Neuronal stem cell (in vitro differentiated cells): ENCODE data around the gene ZBED3.
A peak's percentile ranks its signal among the peaks of the same experiment; 100 is the strongest.

Experiments
- DNase-seq: peaks from one replicate; pipeline ENCODE4 v3.0.0-alpha.2; 2013; ENCODE audit warnings: low spot score
- H2AFZ ChIP-seq: one replicate; pipeline ENCODE4 v1.6.1; 2013; ENCODE audit warnings: mild to moderate bottlenecking, low read length, inconsistent platforms
- H2AK5ac ChIP-seq: 2 replicates; pipeline ENCODE4 v1.6.1; 2013; ENCODE audit warnings: low read depth, mild to moderate bottlenecking, inconsistent platforms, low read length, moderate library complexity, mixed read lengths
- H2BK120ac ChIP-seq: 2 replicates; pipeline ENCODE4 v1.6.1; 2013; ENCODE audit warnings: low read depth, mild to moderate bottlenecking, inconsistent platforms, low read length, moderate library complexity, mixed read lengths
- H2BK12ac ChIP-seq: one replicate; pipeline ENCODE4 v1.6.1; 2013; ENCODE audit warnings: low read length, inconsistent platforms
- H2BK15ac ChIP-seq: 2 replicates; pipeline ENCODE4 v1.6.1; 2013; ENCODE audit warnings: mild to moderate bottlenecking, low read length, inconsistent platforms, mixed read lengths
- H2BK5ac ChIP-seq: one replicate; pipeline ENCODE4 v1.6.1; 2013; ENCODE audit warnings: inconsistent platforms, mild to moderate bottlenecking, low read length, moderate library complexity
- H3K14ac ChIP-seq: one replicate; pipeline ENCODE4 v1.6.1; 2013; ENCODE audit warnings: low read length, inconsistent platforms
- H3K18ac ChIP-seq: 2 replicates; pipeline ENCODE4 v1.6.1; 2013; ENCODE audit warnings: low read length, inconsistent platforms
- H3K23ac ChIP-seq: 2 replicates; pipeline ENCODE4 v1.6.1; 2013; ENCODE audit warnings: low read depth, mild to moderate bottlenecking, mixed read lengths, low read length, inconsistent platforms; ENCODE audit not compliant: poor library complexity
- H3K27ac ChIP-seq: replicated peaks from 3 replicates; pipeline ENCODE4 v1.5.1; 2013; ENCODE audit warnings: low read length, inconsistent platforms
- H3K27me3 ChIP-seq, 3 experiments: 2 replicates each; pipeline ENCODE4 v1.6.1; 2013; ENCODE audit warnings: low read length in 3 of 3, mild to moderate bottlenecking in 2 of 3, inconsistent platforms in 1 of 3, low read depth in 1 of 3, mixed read lengths in 1 of 3, moderate library complexity in 1 of 3; ENCODE audit not compliant: control insufficient read depth in 3 of 3, insufficient read depth in 3 of 3
- H3K36me3 ChIP-seq, 2 donors: replicated peaks in 1 of 2; 2 replicates each; pipeline ENCODE4 v1.6.1; 2013; ENCODE audit warnings: low read length in 2 of 2; ENCODE audit not compliant: control insufficient read depth in 2 of 2, insufficient read depth in 2 of 2
- H3K4ac ChIP-seq: 2 replicates; pipeline ENCODE4 v1.6.1; 2013; ENCODE audit warnings: inconsistent platforms, mild to moderate bottlenecking, low read length, moderate library complexity
- H3K4me1 ChIP-seq, 2 donors: 1 replicate in 1 of 2; 2 replicates in 1 of 2; pipeline ENCODE4 v1.6.1; 2013; ENCODE audit warnings: low read length in 2 of 2, low read depth in 1 of 2; ENCODE audit not compliant: control insufficient read depth in 2 of 2, insufficient read depth in 1 of 2
- H3K4me2 ChIP-seq: one replicate; pipeline ENCODE4 v1.6.1; 2013; ENCODE audit warnings: mild to moderate bottlenecking, low read length, inconsistent platforms; ENCODE audit not compliant: insufficient read depth, poor library complexity, severe bottlenecking
- H3K4me3 ChIP-seq, 2 donors: 2 replicates each; pipeline ENCODE4 v1.5.1; 2013; ENCODE audit warnings: low read length in 2 of 2, mild to moderate bottlenecking in 2 of 2, inconsistent platforms in 1 of 2, moderate library complexity in 1 of 2
- H3K79me1 ChIP-seq: one replicate; pipeline ENCODE4 v1.6.1; 2013; ENCODE audit warnings: low read depth, mild to moderate bottlenecking, inconsistent platforms, low read length, moderate library complexity
- H3K9ac ChIP-seq: one replicate; pipeline ENCODE4 v1.6.1; 2013; ENCODE audit warnings: mild to moderate bottlenecking, low read depth, low read length, inconsistent platforms; ENCODE audit not compliant: poor library complexity
- H3K9me3 ChIP-seq, 2 donors: replicated peaks in 1 of 2; 2 replicates each; pipeline versions ENCODE3 to v1.6.1; 2013; ENCODE audit warnings: low read length in 2 of 2, mild to moderate bottlenecking in 2 of 2, inconsistent platforms in 1 of 2, low read depth in 1 of 2, mixed read lengths in 1 of 2, moderate library complexity in 1 of 2; ENCODE audit not compliant: control insufficient read depth in 2 of 2, insufficient read depth in 1 of 2
- H4K8ac ChIP-seq: one replicate; pipeline ENCODE4 v1.6.1; 2013; ENCODE audit warnings: low read depth, mild to moderate bottlenecking, inconsistent platforms, low read length, moderate library complexity
- H4K91ac ChIP-seq: one replicate; pipeline ENCODE4 v1.6.1; 2013; ENCODE audit warnings: low read length, low read depth, mild to moderate bottlenecking, inconsistent platforms; ENCODE audit not compliant: poor library complexity
- WGBS, 2 donors: extraction: QIAGEN DNeasy Blood & Tissue Kit; methylation state at CpG; one replicate each; pipeline ENCODE4 v1.1.7; 2013; ENCODE audit warnings: missing lambda C conversion rate in 2 of 2, mixed read lengths in 1 of 2; ENCODE audit not compliant: insufficient read length in 2 of 2, insufficient replicate concordance in 1 of 2; ENCODE audit errors: extremely low coverage in 2 of 2; 5-methylcytosine and 5-hydroxymethylcytosine counted together

Gene ZBED3

DNA sequence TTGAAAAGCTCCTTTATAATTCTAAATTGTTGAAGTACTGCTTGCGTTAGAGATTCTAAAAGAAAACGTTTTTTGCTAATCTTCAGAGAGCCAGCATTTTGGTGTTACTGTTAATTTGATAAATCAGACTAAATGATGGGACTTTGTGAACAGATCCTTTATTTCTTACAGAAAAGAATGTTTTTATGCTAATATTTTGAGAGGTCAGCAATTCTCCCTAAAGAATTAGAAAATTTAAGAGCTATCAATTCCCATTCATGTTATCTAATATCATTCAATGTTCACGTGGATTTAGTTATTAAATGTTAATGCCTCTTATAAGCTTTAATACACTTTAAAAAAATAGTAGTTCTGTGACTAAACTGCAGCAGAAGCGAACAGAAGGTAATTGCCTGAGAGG lies 54.5 kb downstream of the ZBED3 start:
- no peak for DNase-seq
- Histone ChIP-seq H3K4me2 (no peak overlapping the region), H2BK15ac (no peak overlapping the region), H3K18ac (no peak overlapping the region), H3K23ac (no peak overlapping the region), H3K36me3 (peaks cover 6 to 39% of the 10 kb centered on the region in 2 donors), H2BK120ac (no peak overlapping the region), H2AK5ac (no peak overlapping the region), H2AFZ (no peak overlapping the region), H3K4me3 (no peak overlapping the region), H2BK12ac (no peak overlapping the region), H3K4ac (no peak overlapping the region), H4K8ac (no peak overlapping the region), H3K14ac (no peak overlapping the region), H3K9me3 (peaks cover 3 to 15% of the 10 kb centered on the region in 2 donors), H3K27ac (no peak overlapping the region), H4K91ac (no peak overlapping the region), H3K4me1 (peaks cover 0 to 3% of the 10 kb centered on the region in 2 donors), H3K9ac (no peak overlapping the region), H3K79me1 (peaks cover 4% of the 10 kb centered on the region), H2BK5ac (no peak overlapping the region), H3K27me3 (no peaks in the 10 kb centered on the region)
- no CpG with 5 or more reads among the region's 4 CpGs for WGBS, 2 donors

DNA sequence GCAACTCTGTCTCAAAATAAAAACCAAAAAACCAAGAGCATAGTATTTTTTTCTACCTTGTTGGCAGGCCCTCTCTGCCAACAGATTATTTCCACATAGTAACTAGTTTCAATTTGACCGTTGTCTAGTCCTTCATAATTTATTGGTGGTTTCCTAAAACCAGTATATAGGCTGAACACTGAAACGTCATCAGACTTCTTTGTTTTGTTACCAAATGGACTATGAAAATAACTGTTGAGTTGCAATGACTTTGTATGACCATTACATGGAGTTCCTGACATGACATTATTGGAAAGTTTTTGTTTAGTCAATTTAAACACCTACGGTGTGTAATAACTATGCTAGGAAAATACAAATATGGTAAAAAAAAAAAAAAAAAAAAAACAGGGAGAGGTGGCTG lies 55.2 kb downstream of the ZBED3 start:
- no peak overlapping the region for H3K27ac ChIP-seq
- no peak overlapping the region for H2BK15ac ChIP-seq
- no peak overlapping the region for H3K18ac ChIP-seq
- no peak overlapping the region for H2BK5ac ChIP-seq
- peaks cover 5 to 31% of the 10 kb centered on the region in 2 donors for H3K36me3 ChIP-seq
- peaks cover 3 to 15% of the 10 kb centered on the region in 2 donors for H3K9me3 ChIP-seq
- H4K91ac ChIP-seq: no peak overlapping the region
- H3K4me1 ChIP-seq: peaks cover 0 to 3% of the 10 kb centered on the region in 2 donors
- H2AFZ ChIP-seq: no peak overlapping the region
- H3K14ac ChIP-seq: no peak overlapping the region
- WGBS, 2 donors: no CpG with 5 or more reads among the region's 3 CpGs
- no peak overlapping the region for H3K4ac ChIP-seq
- H3K9ac ChIP-seq: no peak overlapping the region
- no peak overlapping the region for H2BK12ac ChIP-seq
- no peak overlapping the region for H3K23ac ChIP-seq
- no peak overlapping the region for H4K8ac ChIP-seq
- no peak overlapping the region for H2BK120ac ChIP-seq
- H3K79me1 ChIP-seq: peaks cover 4% of the 10 kb centered on the region
- no peak overlapping the region for H3K4me3 ChIP-seq
- DNase-seq: no peak
- H3K4me2 ChIP-seq: no peak overlapping the region
- no peak overlapping the region for H2AK5ac ChIP-seq
- H3K27me3 ChIP-seq: no peaks in the 10 kb centered on the region

DNA sequence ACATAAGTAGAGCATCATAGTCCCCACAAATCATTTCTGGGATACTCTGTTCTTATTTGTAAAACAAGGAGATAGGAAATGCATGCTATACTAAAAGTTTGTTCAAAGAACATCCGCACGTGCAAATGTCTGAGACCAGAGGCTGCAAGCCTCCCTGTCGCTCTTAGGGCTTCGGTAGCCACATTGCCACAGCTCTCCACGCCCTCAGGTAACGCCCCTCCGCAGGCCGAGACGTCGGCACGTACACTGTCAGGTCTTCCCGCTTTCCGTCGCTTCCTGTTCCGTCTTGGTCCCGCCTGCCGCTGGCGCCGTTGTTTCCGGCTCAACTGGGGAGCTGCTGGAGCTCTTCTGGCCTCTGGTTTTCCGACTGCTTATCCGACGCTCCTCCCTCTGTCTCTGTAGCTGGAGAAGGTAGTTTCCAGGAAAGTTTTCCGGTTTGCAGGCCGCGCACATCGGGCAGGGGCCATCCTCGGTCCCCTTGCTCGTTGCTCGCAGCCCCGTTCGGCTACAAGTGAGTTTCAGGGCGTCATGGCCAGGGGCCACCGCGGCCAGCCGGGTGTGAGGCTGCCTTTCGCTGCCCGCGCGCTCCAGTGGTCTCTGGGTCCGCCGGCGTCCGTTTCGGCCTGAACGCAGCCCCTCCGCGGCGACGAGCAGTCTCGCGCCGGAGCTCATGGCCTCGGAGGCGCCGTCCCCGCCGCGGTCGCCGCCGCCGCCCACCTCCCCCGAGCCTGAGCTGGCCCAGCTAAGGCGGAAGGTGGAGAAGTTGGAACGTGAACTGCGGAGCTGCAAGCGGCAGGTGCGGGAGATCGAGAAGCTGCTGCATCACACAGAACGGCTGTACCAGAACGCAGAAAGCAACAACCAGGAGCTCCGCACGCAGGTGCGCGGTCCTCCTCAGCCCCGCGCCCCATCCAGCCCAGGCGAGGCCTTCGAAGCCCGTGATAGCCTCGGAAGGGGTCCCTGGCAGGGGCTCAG lies 56.7 kb downstream of the ZBED3 start, which contains the start of gene AGGF1:
TSS of gene AGGF1 (plus strand) at position 308 of the 975 bp plus-strand sequence. CDS start at position 671, 363 bp downstream.
- H2BK5ac ChIP-seq: peak within 1 kb of the TSS; percentile 26
- peaks cover 0 to 16% of the 10 kb centered on the region in 2 donors for H3K36me3 ChIP-seq
- no peak within 1 kb of the TSS for H4K91ac ChIP-seq
- H2BK15ac ChIP-seq: peak within 1 kb of the TSS; percentile 32
- peak within 1 kb of the TSS; percentile 53 for H2BK120ac ChIP-seq
- H2AFZ ChIP-seq: peak within 1 kb of the TSS; percentile 93
- peak within 1 kb of the TSS; percentile 77 to 93 for H3K4me3 ChIP-seq
- H3K4me1 ChIP-seq: peaks cover 0 to 3% of the 10 kb centered on the region in 2 donors
- peaks cover 3 to 15% of the 10 kb centered on the region in 2 donors for H3K9me3 ChIP-seq
- peaks cover 0 to 3% (median 0%) of the 10 kb centered on the region in 3 experiments for H3K27me3 ChIP-seq
- peak within 1 kb of the TSS; percentile 76 for H3K14ac ChIP-seq
- peak within 1 kb of the TSS; percentile 76 for H2AK5ac ChIP-seq
- H3K9ac ChIP-seq: peak within 1 kb of the TSS; percentile 96
- DNase-seq: peak; percentile 56
- peak within 1 kb of the TSS; percentile 60 for H3K4ac ChIP-seq
- H3K18ac ChIP-seq: peak within 1 kb of the TSS; percentile 95
- peaks cover 4% of the 10 kb centered on the region for H3K79me1 ChIP-seq
- H4K8ac ChIP-seq: no peak within 1 kb of the TSS
- H3K4me2 ChIP-seq: peak within 1 kb of the TSS; percentile 66
- no peak within 1 kb of the TSS for H2BK12ac ChIP-seq
- peak within 1 kb of the TSS; percentile 37 for H3K23ac ChIP-seq
- no CpG with 5 or more reads among the region's 82 CpGs for WGBS, 2 donors
- peak within 1 kb of the TSS; percentile 78 for H3K27ac ChIP-seq

DNA sequence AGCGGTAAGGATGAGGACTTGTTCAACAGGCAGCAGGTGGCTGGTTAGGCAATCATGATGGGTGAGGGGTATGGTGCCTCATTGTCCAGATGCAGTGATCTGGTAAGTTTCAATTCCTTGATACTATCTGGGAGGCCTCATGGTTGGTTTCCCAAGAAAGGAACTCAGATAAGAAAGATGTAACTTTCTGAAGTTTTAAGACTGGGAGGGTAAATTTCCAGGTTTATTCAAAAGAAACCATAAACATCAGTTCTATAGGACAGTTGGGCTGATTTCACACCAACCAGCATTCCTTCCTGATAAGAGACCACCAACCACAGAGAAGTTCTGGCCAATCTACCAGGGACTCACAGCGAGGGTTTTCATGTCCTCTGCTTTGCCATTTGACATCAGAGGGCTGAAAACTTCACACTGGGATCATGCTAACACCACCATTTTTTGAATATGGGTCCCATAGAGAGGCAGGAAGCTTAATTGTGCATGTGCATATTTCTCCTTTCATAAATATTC lies 57.7 kb downstream of the ZBED3 start:
- H3K4me2 ChIP-seq: no peak overlapping the region
- no peak overlapping the region for H4K91ac ChIP-seq
- no peak overlapping the region for H3K27ac ChIP-seq
- H3K27me3 ChIP-seq: peaks cover 0 to 3% (median 0%) of the 10 kb centered on the region in 3 experiments
- no CpG with 5 or more reads among the region's 2 CpGs for WGBS, 2 donors
- H3K4me1 ChIP-seq: peaks cover 0 to 3% of the 10 kb centered on the region in 2 donors
- H3K36me3 ChIP-seq: peaks cover 0 to 7% of the 10 kb centered on the region in 2 donors
- no peak overlapping the region for H3K23ac ChIP-seq
- H4K8ac ChIP-seq: no peak overlapping the region
- no peak overlapping the region for H2BK5ac ChIP-seq
- H2BK120ac ChIP-seq: no peak overlapping the region
- no peak for DNase-seq
- H2AFZ ChIP-seq: peak overlapping the region; percentile 93
- no peak overlapping the region for H2BK12ac ChIP-seq
- H3K9ac ChIP-seq: no peak overlapping the region
- H3K4me3 ChIP-seq: peak overlapping the region in 1 of 2 donors; percentile 77
- H3K4ac ChIP-seq: no peak overlapping the region
- peaks cover 4% of the 10 kb centered on the region for H3K79me1 ChIP-seq
- H2AK5ac ChIP-seq: no peak overlapping the region
- no peak overlapping the region for H2BK15ac ChIP-seq
- H3K14ac ChIP-seq: no peak overlapping the region
- H3K9me3 ChIP-seq: peaks cover 3 to 15% of the 10 kb centered on the region in 2 donors
- H3K18ac ChIP-seq: no peak overlapping the region
